MCF 10A (cell line): ENCODE results near the gene JADE1. TPM values are rescaled to one million over a fixed set of nuclear protein-coding genes. Genes with fewer than 3 reads are reported as not detected.

Experiments used
- BruUV-seq: library from RNA; stranded (reverse); fragments of 400-500 nt; replicated peaks from 2 replicates; lab custom pipeline; 2021; lab: Mats Ljungman, UMichigan
- CTCF ChIA-PET: fragments of 300-600 bp; sonication (Branson Sonifier 250); formaldehyde crosslinking; extraction: SDS; loops from one replicate; lab custom pipeline; 2021; ENCODE audit warnings: antibody characterized with exemption, inconsistent platforms; lab: Yijun Ruan, JAX
- POLR2A ChIA-PET: fragments of 300-600, 350-650 bp; sonication (Branson Sonifier 250); formaldehyde crosslinking; extraction: SDS; loops from one replicate; lab custom pipeline; 2020; ENCODE audit warnings: antibody characterized with exemption, inconsistent platforms; lab: Yijun Ruan, JAX
- DNase-seq: peaks from one replicate; pipeline ENCODE4 v3.0.0-alpha.2; 2018; ENCODE audit not compliant: unreplicated experiment
- H3K27ac Mint-ChIP-seq: one replicate; pipeline ENCODE4 v1.8.0; 2022; ENCODE audit warnings: mild to moderate bottlenecking, low read depth, mixed read lengths; ENCODE audit not compliant: unreplicated experiment
- H3K27me3 Mint-ChIP-seq: one replicate; pipeline ENCODE4 v1.8.0; 2022; ENCODE audit warnings: mixed read lengths; ENCODE audit not compliant: insufficient read depth, unreplicated experiment
- H3K36me3 Mint-ChIP-seq: one replicate; pipeline ENCODE4 v1.8.0; 2022; ENCODE audit warnings: mild to moderate bottlenecking, moderate library complexity, mixed read lengths; ENCODE audit not compliant: insufficient read depth, unreplicated experiment
- H3K4me1 Mint-ChIP-seq: one replicate; pipeline ENCODE4 v1.8.0; 2022; ENCODE audit warnings: mixed read lengths; ENCODE audit not compliant: insufficient read depth, unreplicated experiment
- H3K4me3 Mint-ChIP-seq: one replicate; pipeline ENCODE4 v1.8.0; 2022; ENCODE audit warnings: mild to moderate bottlenecking, moderate library complexity, mixed read lengths; ENCODE audit not compliant: unreplicated experiment
- H3K9me3 Mint-ChIP-seq: one replicate; pipeline ENCODE4 v1.8.0; 2022; ENCODE audit warnings: mixed read lengths; ENCODE audit not compliant: unreplicated experiment
- intact Hi-C: fragments of 100-400 bp; cut with micrococcal nuclease; formaldehyde crosslinking; loops from 2 replicates; pipeline ENCODE4 v1.14.1; 2022
- total RNA-seq: library from RNA; stranded (reverse); gene quantifications from 2 replicates; pipeline ENCODE4 v1.2.3, GENCODE V29; 2022
- TF ChIP-seq, protein P1 (sequence below): fragments of 200-600 bp; IDR thresholded peaks from one replicate; pipeline ENCODE4 v1.8.0; 2022; ENCODE audit warnings: antibody characterized with exemption, mild to moderate bottlenecking; ENCODE audit not compliant: unreplicated experiment

JADE1 gene
- total RNA-seq, 1 experiment from 2014 or later: 25.9 TPM

GRCh38 chr4:128840711-128841318 lies 31.3 kb downstream of the JADE1 start:
- Mint-ChIP-seq H3K27me3 (no peaks in the 10 kb centered on the region), H3K27ac (no peak overlapping the region), H3K36me3 (peaks cover 62% of the 10 kb centered on the region), H3K4me1 (peaks cover 6% of the 10 kb centered on the region), H3K9me3 (no peaks in the 10 kb centered on the region), H3K4me3 (no peak overlapping the region)
- TF ChIP-seq, protein P1, sequence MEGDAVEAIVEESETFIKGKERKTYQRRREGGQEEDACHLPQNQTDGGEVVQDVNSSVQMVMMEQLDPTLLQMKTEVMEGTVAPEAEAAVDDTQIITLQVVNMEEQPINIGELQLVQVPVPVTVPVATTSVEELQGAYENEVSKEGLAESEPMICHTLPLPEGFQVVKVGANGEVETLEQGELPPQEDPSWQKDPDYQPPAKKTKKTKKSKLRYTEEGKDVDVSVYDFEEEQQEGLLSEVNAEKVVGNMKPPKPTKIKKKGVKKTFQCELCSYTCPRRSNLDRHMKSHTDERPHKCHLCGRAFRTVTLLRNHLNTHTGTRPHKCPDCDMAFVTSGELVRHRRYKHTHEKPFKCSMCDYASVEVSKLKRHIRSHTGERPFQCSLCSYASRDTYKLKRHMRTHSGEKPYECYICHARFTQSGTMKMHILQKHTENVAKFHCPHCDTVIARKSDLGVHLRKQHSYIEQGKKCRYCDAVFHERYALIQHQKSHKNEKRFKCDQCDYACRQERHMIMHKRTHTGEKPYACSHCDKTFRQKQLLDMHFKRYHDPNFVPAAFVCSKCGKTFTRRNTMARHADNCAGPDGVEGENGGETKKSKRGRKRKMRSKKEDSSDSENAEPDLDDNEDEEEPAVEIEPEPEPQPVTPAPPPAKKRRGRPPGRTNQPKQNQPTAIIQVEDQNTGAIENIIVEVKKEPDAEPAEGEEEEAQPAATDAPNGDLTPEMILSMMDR: no peak
- ChIA-PET POLR2A (no interaction called here), CTCF (interaction anchor here (0.6 to 1.0 kb wide), 3 partner anchors 15 to 434 kb away, joined by 3 to 4 read pairs (median 4); no protein-coding TSS in a partner anchor)
- intact Hi-C loops: no loop called here
- BruUV-seq: no TSS peak
- DNase-seq: no peak

DNA sequence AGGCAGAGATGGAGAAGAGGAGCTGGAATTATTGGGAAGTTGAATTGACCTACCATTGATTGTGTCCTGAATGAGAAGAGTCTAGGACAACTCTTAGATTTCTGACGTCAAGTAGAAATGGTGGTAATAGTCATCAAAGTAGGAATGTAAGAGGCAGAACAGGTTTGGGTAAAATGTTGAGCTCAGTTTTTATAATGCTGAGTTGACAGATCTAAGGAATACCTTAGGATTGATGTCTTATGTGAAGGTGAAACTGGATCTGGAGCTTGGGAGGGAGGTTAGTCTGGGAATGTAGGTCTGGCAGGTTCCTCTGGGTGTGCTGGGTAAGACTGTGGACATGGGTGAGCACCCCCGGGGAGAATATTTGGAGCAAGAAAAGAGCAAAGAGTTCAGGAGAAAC lies 31.9 kb downstream of the JADE1 start:
- no peak for DNase-seq
- BruUV-seq: no TSS peak
- Mint-ChIP-seq H3K36me3 (peaks cover 64% of the 10 kb centered on the region), H3K9me3 (no peaks in the 10 kb centered on the region), H3K27me3 (no peaks in the 10 kb centered on the region), H3K4me1 (peaks cover 10% of the 10 kb centered on the region), H3K4me3 (no peak overlapping the region), H3K27ac (no peak overlapping the region)
- ChIA-PET CTCF (interaction anchor here (0.6 to 1.0 kb wide), 3 partner anchors 14 to 435 kb away, joined by 3 to 4 read pairs (median 4); no protein-coding TSS in a partner anchor), POLR2A (no interaction called here)
- TF ChIP-seq, protein P1: no peak
- intact Hi-C loops: no loop called here

DNA sequence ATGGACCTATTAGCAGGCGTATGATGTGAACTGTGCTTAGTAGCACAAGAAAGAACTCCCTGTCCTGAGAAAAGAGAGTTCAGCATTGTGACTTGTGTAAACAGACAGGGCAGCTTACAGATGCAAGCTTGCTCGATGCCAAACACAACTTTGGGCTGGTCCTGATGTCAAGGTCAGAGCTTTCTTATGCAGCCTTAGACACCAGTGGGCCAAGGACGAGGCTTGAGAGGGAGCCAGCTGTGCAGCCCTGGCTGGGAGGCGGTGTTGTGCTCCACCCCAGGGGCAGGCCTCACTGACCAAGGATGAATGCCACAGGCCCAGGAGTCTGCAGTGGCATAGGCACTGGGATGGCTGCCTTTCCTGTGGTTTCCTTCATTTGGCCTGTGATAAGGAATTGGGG lies 35.4 kb downstream of the JADE1 start:
- no peak for DNase-seq
- BruUV-seq: no TSS peak
- H3K36me3 Mint-ChIP-seq: peaks cover 84% of the 10 kb centered on the region
- no peak overlapping the region for H3K4me3 Mint-ChIP-seq
- H3K9me3 Mint-ChIP-seq: no peaks in the 10 kb centered on the region
- no peaks in the 10 kb centered on the region for H3K27me3 Mint-ChIP-seq
- H3K27ac Mint-ChIP-seq: no peak overlapping the region
- CTCF ChIA-PET: interaction anchor here (1.2 to 1.7 kb wide), 2 partner anchors 17 to 19 kb away, joined by 4 to 7 read pairs; no protein-coding TSS in a partner anchor
- peaks cover 20% of the 10 kb centered on the region for H3K4me1 Mint-ChIP-seq
- TF ChIP-seq, protein P1: no peak
- POLR2A ChIA-PET: no interaction called here
- intact Hi-C loops: no loop called here

- TF ChIP-seq, protein P1: no peak
- Mint-ChIP-seq H3K27me3 (no peaks in the 10 kb centered on the region), H3K9me3 (no peaks in the 10 kb centered on the region), H3K4me1 (peaks cover 20% of the 10 kb centered on the region), H3K36me3 (peaks cover 88% of the 10 kb centered on the region), H3K4me3 (no peak overlapping the region), H3K27ac (peak overlapping the region; percentile 62)
- intact Hi-C loops: no loop called here
- CTCF ChIA-PET: interaction anchor here (1.2 to 1.7 kb wide), 2 partner anchors 16 to 18 kb away, joined by 4 to 7 read pairs; no protein-coding TSS in a partner anchor
- BruUV-seq: no TSS peak
- POLR2A ChIA-PET: interaction anchor here (1.3 kb wide), 1 partner anchor 34 kb away, joined by 5 read pairs; no protein-coding TSS in a partner anchor
- DNase-seq: no peak
These were observed 36.6 kb downstream of the JADE1 start for GRCh38 chr4:128846063-128846462.
